ENCODE data around the gene CCR2.

DNA sequence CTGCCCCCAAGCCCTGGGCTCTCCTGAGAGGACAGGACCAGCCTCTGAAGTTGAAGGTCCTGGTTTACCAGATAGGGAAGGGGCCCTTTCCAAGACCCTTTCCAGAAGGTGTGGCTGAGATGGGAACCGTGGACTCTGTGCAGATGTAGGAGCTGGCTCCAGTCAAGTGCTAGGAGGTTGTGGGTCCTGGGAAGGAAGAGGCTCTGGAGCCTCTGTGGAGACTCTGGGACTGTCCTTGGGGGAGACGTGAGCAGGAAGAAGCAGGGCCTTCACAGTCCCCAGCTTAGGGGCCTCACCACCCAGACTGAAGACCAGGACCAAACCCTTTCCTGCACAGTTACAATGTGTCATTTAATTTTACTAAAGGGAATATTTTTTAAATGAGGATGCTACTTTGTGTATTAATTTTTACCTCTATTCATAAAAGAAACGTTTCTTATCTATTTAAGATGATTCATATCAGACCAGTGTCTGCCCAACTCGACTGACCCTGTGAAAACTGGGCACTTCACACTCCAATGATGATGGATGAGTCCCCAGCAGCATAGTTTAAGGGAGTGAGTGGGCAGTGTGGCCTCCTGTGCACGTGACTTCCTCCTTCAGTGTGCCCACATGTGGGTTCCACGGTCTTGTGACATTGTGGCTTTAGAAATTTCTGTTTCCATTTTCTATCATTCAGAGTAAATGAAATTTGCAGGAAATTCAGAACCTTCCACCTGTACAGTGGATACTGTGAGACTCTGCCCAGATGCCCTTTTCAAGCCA, 42.0 kb downstream of the CCR2 start:
- TF ChIP-seq POLR2A (IDR thresholded peaks at IDR 0.05; ENCODE audit: low read length) (peak; percentile 24), GATA1 (IDR thresholded peaks at IDR 0.05; ENCODE audit: low read depth, low read length) (no peak)
